HepG2 (cell line): ENCODE measurements around the gene RIMS3. TPM values are rescaled to one million over a fixed set of nuclear protein-coding genes. Genes with fewer than 3 reads are reported as not detected.
A peak's percentile ranks its signal among the peaks of the same experiment; 100 is the strongest.

Experiments used
- ASH2L ChIP-seq: fragments of 300-600, 200-600 bp; sonication (generic); IDR thresholded peaks from 2 replicates; pipeline ENCODE4 v1.7.0; 2017; ENCODE audit warnings: low read depth, mild to moderate bottlenecking, moderate library complexity, mixed read lengths, low read length; ENCODE audit not compliant: insufficient read length
- CENPX ChIP-seq: sonication (generic); formaldehyde crosslinking; IDR thresholded peaks from 2 replicates; pipeline ENCODE4 v1.9.0; 2021; ENCODE audit warnings: mild to moderate bottlenecking, missing genetic modification reagents, moderate library complexity
- ERF ChIP-seq: IDR thresholded peaks from 2 replicates; pipeline ENCODE4 v1.6.1; 2018; ENCODE audit warnings: missing biosample characterization, missing genetic modification reagents
- FOXA1 ChIP-seq, 2 experiments: fragments of 450-650 bp in 1 of 2; sonication (generic) in 1 of 2; formaldehyde crosslinking in 1 of 2; IDR thresholded peaks; 2 replicates each; pipeline versions ENCODE4 v1.4.0 to v1.6.1; 2016 to 2020; ENCODE audit warnings: missing genetic modification reagents in 1 of 2
- HNF4A ChIP-seq: sonication (generic); formaldehyde crosslinking; IDR thresholded peaks from 2 replicates; pipeline ENCODE4 v1.4.0; 2020; ENCODE audit warnings: missing genetic modification reagents
- NFKBIZ ChIP-seq: IDR thresholded peaks from 2 replicates; pipeline ENCODE4 v1.6.1; 2018; ENCODE audit warnings: missing genetic modification reagents, missing compliant biosample characterization
- NFYC ChIP-seq: IDR thresholded peaks from 2 replicates; pipeline ENCODE4 v1.6.1; 2016; ENCODE audit warnings: missing genetic modification reagents, missing compliant biosample characterization
- PPARG ChIP-seq: conservative IDR thresholded peaks from 2 replicates; pipeline ENCODE4 v1.6.1; 2016; ENCODE audit warnings: missing biosample characterization, missing genetic modification reagents
- REST ChIP-seq, 2 experiments: IDR thresholded peaks; 2 replicates each; pipeline ENCODE4 v1.6.1; 2011 to 2012; ENCODE audit warnings: low read length in 2 of 2, borderline replicate concordance in 1 of 2, low read depth in 1 of 2, mild to moderate bottlenecking in 1 of 2, moderate library complexity in 1 of 2
- TBX2 ChIP-seq: sonication (generic); formaldehyde crosslinking; IDR thresholded peaks from 2 replicates; pipeline ENCODE4 v1.5.0; 2020; ENCODE audit warnings: missing genetic modification reagents, mild to moderate bottlenecking, borderline replicate concordance
- TOE1 ChIP-seq: sonication (generic); formaldehyde crosslinking; IDR thresholded peaks from 2 replicates; pipeline ENCODE4 v1.4.0; 2020; ENCODE audit warnings: mild to moderate bottlenecking, missing genetic modification reagents
- ZMYM2 ChIP-seq: sonication (generic); formaldehyde crosslinking; IDR thresholded peaks from 2 replicates; pipeline ENCODE4 v1.8.0; 2022; ENCODE audit warnings: mild to moderate bottlenecking, missing genetic modification reagents
- ZNF230 ChIP-seq: sonication (generic); formaldehyde crosslinking; IDR thresholded peaks from 2 replicates; pipeline ENCODE4 v1.4.0; 2020; ENCODE audit warnings: mild to moderate bottlenecking, missing genetic modification reagents
- ZNF280D ChIP-seq: sonication (generic); formaldehyde crosslinking; IDR thresholded peaks from 2 replicates; pipeline ENCODE4 v1.5.1; 2020; ENCODE audit warnings: mild to moderate bottlenecking, missing genetic modification reagents
- ZNF547 ChIP-seq: sonication (generic); formaldehyde crosslinking; IDR thresholded peaks from 2 replicates; pipeline ENCODE4 v1.5.1; 2020; ENCODE audit warnings: mild to moderate bottlenecking, missing genetic modification reagents
- ZNF782 ChIP-seq: sonication (generic); formaldehyde crosslinking; IDR thresholded peaks from 2 replicates; pipeline ENCODE4 v1.4.0; 2020; ENCODE audit warnings: missing genetic modification reagents, mild to moderate bottlenecking, borderline replicate concordance
- ZSCAN20 ChIP-seq: sonication (generic); formaldehyde crosslinking; IDR thresholded peaks from 2 replicates; pipeline ENCODE4 v1.4.0; 2020; ENCODE audit warnings: missing genetic modification reagents, mild to moderate bottlenecking, borderline replicate concordance
- polyA plus RNA-seq, 8 experiments: library from polyadenylated mRNA; depleted of rRNA in 3 of 8; stranded (reverse) in 7 of 8; unstranded in 1 of 8; fragments of >200 nt; fragmentation: Illumina TruSeq in 4 of 8; extraction: Trizol in 4 of 8; gene quantifications; 2 replicates each; pipeline versions ENCODE4 v1.2.1 to v1.2.3, GENCODE V29; 2011 to 2016; ENCODE audit warnings: low read depth in 4 of 8, missing spikeins in 1 of 8, mixed read lengths in 1 of 8; ENCODE audit not compliant: insufficient read depth in 1 of 8
- total RNA-seq, 5 experiments: library from RNA; depleted of rRNA; stranded (reverse); fragments of >200 nt; fragmentation: Illumina TruSeq; extraction: Trizol; gene quantifications; 2 replicates each; pipeline ENCODE4 v1.2.3, GENCODE V29; 2016; ENCODE audit warnings: low read depth in 1 of 5
- TF ChIP-seq, protein P1 (sequence below): sonication (generic); formaldehyde crosslinking; IDR thresholded peaks from 2 replicates; pipeline ENCODE4 v1.4.0; 2020; ENCODE audit warnings: missing genetic modification reagents, low read depth, mild to moderate bottlenecking, borderline replicate concordance

Gene RIMS3
- total and polyA plus RNA-seq, 2 of the 13 experiments (the other 11 are each of a cell fraction or from before 2014, with no cell fraction given): 2.1 to 5.4 TPM

DNA sequence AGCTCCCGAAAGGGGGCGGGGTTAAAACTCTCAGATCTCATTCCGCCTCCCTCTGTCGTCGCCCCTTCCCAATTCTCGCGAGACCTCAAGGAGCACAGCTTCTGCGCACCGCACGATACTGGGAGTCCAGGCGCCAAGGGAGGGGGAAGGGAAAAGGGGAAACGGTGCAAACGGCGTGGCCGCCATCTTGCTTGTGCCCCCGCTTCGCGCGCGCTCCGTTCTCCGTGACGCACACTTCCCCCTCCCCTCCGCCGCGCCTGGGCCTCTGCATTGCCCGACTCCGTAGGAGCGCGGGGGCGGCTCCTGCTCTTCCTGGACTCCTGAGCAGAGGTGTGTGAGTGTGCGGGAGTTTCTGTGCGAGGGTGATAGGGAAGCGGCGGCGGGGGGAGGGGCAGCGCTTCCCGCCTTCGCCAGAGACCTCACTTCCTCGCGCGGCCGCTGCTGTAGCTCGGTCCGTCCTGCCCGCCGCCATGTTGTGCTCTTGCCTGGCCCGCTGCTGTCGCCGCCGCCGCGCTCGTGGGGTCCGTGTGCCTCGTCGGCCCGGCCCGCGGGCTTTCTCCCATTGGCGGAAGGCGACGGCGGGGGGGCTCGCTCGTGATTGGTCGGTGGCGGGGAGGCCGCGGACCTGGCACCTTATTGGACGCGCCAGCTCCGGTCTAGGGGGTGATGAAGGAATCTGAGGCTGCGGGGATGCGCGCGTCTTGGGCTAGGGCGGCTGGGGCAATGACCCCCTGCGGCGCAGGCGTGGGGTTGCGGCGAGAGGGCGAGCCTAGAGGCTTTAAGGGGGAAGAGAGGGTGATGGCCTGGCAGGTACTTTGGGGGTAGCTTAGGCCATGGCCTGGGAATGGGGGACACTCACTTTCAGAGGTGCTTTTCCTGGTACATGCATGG is 26.3 kb upstream of the RIMS3 start, which contains the start of gene NFYC (continued):
- TF ChIP-seq REST (IDR thresholded peaks at IDR 0.05; ENCODE audit: borderline replicate concordance in 1 of 2, low read depth in 1 of 2, low read length in 2 of 2): peak in 1 of 2 experiments; percentile 61; a peak in 1 of 4 replicates
- TF ChIP-seq FOXA1 (IDR thresholded peaks at IDR 0.05): no peak
- TF ChIP-seq FOXA1 (CRISPR knock-in tag; IDR thresholded peaks at IDR 0.05): peak; percentile 23; the same call in 1 of the 2 replicates
- peak; percentile 95 for TF ChIP-seq ZNF230 (CRISPR knock-in tag)
- TF ChIP-seq TBX2: peak; percentile 87
- no peak for TF ChIP-seq ZMYM2 (CRISPR knock-in tag)
- TF ChIP-seq, protein P1, sequence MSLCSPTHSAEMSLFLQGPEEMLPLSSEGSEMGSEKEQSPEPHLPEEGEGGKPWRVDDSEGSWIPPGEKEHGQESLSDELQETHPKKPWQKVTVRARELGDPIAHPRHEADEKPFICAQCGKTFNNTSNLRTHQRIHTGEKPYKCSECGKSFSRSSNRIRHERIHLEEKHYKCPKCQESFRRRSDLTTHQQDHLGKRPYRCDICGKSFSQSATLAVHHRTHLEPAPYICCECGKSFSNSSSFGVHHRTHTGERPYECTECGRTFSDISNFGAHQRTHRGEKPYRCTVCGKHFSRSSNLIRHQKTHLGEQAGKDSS (CRISPR knock-in tag): peak; percentile 79
- peak; percentile 90 for TF ChIP-seq NFYC (CRISPR knock-in tag)
- no peak for TF ChIP-seq CENPX
- TF ChIP-seq ZSCAN20: no peak
- peak; percentile 90 for TF ChIP-seq ZNF280D (CRISPR knock-in tag)
- no peak for TF ChIP-seq PPARG (CRISPR knock-in tag)
- peak; percentile 97 for TF ChIP-seq ZNF547
- no peak for TF ChIP-seq HNF4A (CRISPR knock-in tag)
- 0 out of 2 replicates have a peak, but pooled peaks have one; percentile 61 for TF ChIP-seq NFKBIZ (CRISPR knock-in tag)
- TF ChIP-seq ZNF782: peak; percentile 88; the same call in 1 of the 2 replicates
- TF ChIP-seq TOE1 (CRISPR knock-in tag): no peak
- TF ChIP-seq ASH2L: peak; percentile 83
- peak; percentile 93 for TF ChIP-seq ERF
